Hematopoietic multipotent progenitor cell treated with erythropoietin and hydrocortisone succinate and interleukin-3 and kit ligand, for 8 days (in vitro differentiated cells): ENCODE results near the gene DARS1.
A peak's percentile ranks its signal among the peaks of the same experiment; 100 is the strongest.

ENCODE experiments used
- DNase-seq: peaks from one replicate; pipeline ENCODE4 v3.0.0-alpha.2; 2015

Gene DARS1

DNA sequence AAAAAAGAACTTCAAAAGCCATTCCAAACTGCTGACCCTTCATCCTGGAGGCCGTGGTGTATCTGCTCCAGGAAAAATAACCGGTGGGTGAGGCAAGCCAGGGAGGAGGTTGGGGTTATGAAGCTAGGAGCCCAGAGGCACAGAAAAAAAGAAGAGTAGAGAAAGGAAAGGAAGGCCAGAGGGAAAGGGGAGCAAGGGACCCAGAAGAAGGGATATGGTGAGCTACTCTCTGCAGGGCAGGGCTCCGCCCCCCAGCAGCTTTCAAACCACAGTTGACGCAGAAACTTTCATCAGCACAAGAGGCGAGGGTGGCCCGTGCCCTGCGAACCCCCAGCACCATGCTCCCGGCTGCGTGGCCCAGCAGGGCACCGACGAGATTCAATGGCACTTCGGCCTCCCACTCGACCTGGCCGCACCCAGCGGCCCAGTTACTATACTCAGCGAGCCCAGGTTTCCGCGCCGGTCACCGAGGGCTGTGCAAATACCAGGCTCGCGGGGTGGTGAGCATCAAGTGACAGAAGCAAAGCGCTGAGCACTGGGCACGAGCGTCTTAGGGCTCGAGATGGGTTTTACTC is 109.8 kb downstream of the DARS1 start:
- DNase-seq = peak; percentile 75

DNA sequence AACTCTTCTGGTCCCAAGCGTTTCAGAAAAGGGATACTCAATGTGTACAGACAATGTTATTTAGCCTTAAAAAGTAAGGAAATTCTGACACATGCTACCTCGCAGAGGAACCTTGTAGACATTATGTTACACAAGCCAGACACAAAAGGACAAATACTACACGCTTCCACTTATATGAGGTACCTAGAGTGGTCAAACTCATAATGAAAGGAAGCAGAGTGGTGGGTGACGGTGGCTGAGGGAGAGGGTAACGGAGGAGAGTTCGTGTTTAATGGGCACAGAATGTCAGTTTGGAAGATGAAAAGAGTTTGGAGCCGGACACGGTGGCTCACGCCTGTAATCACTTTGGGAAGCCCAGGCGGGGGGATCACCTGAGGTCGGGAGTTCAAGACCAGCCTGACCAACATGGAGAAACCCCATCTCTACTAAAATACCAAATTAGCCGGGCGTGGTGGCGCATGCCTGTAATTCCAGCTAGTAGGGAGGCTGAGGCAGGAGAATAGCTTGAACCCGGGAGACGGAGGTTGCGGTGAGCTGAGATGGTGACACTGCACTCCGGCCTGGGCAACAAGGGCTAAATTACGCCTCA is 110.6 kb downstream of the DARS1 start:
- no peak for DNase-seq

- no peak for DNase-seq
Observed at GRCh38 chr2:135870571-135870970, 114.9 kb downstream of the DARS1 start.

DNA sequence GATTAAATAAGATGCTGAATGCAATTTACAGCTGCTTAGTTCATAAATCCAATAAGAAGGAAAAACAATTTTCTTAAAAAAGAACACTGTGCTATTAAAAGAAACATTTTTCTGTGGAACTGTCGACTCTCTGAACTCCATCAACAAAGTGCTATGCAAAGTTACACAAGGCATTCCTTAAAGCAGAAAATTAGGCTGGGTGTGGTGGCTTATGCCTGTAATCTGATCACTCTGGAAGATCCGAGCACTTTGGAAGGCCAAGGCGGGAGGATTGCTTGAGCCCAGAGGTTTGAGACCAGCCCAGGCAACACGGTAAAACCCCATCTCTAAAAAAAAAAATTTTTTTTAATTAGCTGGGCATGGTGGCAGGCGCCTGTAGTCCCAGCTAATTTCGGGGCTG is 122.2 kb downstream of the DARS1 start:
- no peak for DNase-seq

GRCh38 chr2:135862718-135863117 is 122.7 kb downstream of the DARS1 start:
- no peak for DNase-seq
